ENCODE data around the gene PDZD2.
"Not testable (repeated sequence)": the region's sequence is repeated elsewhere in the genome, so short reads cannot be mapped to it uniquely, and the experiment has no call there.

PDZD2 gene

GRCh38 chr5:31638748-31639418 lies at the start of gene PDZD2:
Gene PDZD2, plus strand, starts transcription at chr5:31639131.
- peak; percentile 51 for TF ChIP-seq CTCF (IDR thresholded peaks at IDR 0.05; ENCODE audit: extremely low read depth, insufficient read depth, missing control alignments)
- peak; percentile 87 for DNase-seq (ENCODE audit: low spot score)
- in situ Hi-C loops (cut with MboI; ENCODE audit: low pct_unique_long_range_greater_than_20kb, low sequenced_read_pairs, unreplicated experiment): no loop called here

- no peak for TF ChIP-seq CTCF (IDR thresholded peaks at IDR 0.05; ENCODE audit: extremely low read depth, insufficient read depth, missing control alignments)
- in situ Hi-C loops (cut with MboI; ENCODE audit: low pct_unique_long_range_greater_than_20kb, low sequenced_read_pairs, unreplicated experiment): loop anchor here (25.0 kb wide), 2 partner anchors 219 to 494 kb away; no protein-coding TSS in a partner anchor
- DNase-seq (ENCODE audit: low spot score): no peak
Observed at GRCh38 chr5:31593665-31594064, 45.3 kb upstream of the PDZD2 start.

- no peak for DNase-seq (ENCODE audit: low spot score)
- no peak for TF ChIP-seq CTCF (IDR thresholded peaks at IDR 0.05; ENCODE audit: extremely low read depth, insufficient read depth, missing control alignments)
- in situ Hi-C loops (cut with MboI; ENCODE audit: low pct_unique_long_range_greater_than_20kb, low sequenced_read_pairs, unreplicated experiment): loop anchor here (25.0 kb wide), 2 partner anchors 216 to 491 kb away; no protein-coding TSS in a partner anchor
Observed at GRCh38 chr5:31596354-31596753, 42.6 kb upstream of the PDZD2 start.

- DNase-seq (ENCODE audit: low spot score): no peak
- in situ Hi-C loops (cut with MboI; ENCODE audit: low pct_unique_long_range_greater_than_20kb, low sequenced_read_pairs, unreplicated experiment): loop anchor here (25.0 kb wide), 2 partner anchors 213 to 488 kb away; no protein-coding TSS in a partner anchor
- no peak for TF ChIP-seq CTCF (IDR thresholded peaks at IDR 0.05; ENCODE audit: extremely low read depth, insufficient read depth, missing control alignments)
Observed at GRCh38 chr5:31598640-31599611, 40.0 kb upstream of the PDZD2 start.

GRCh38 chr5:31602305-31602704 lies 36.6 kb upstream of the PDZD2 start:
- in situ Hi-C loops (cut with MboI; ENCODE audit: low pct_unique_long_range_greater_than_20kb, low sequenced_read_pairs, unreplicated experiment); DNase-seq (ENCODE audit: low spot score): not testable (repeated sequence)

GRCh38 chr5:31604240-31604639 lies 34.7 kb upstream of the PDZD2 start:
- TF ChIP-seq CTCF (IDR thresholded peaks at IDR 0.05; ENCODE audit: extremely low read depth, insufficient read depth, missing control alignments): no peak
- no peak for DNase-seq (ENCODE audit: low spot score)
- in situ Hi-C loops (cut with MboI; ENCODE audit: low pct_unique_long_range_greater_than_20kb, low sequenced_read_pairs, unreplicated experiment): no loop called here

Measured in GM13977 (cell line).